HL-60 (cell line): ENCODE results near the gene HAO1.

Source experiments
- DNase-seq, 2 experiments: peaks; one replicate each; pipeline ENCODE4 v3.0.0-alpha.2; 2010 to 2020; ENCODE audit warnings: low read depth in 1 of 2, low spot score in 1 of 2
- H3K27ac ChIP-seq: fragments of 250-450 bp; sonication (Bioruptor Pico); replicated peaks from 2 replicates; pipeline ENCODE4 v1.5.1; 2020; ENCODE audit warnings: mild to moderate bottlenecking, moderate library complexity
- H3K27me3 ChIP-seq: fragments of 250-450 bp; sonication (Bioruptor Pico); 2 replicates; pipeline ENCODE4 v1.5.1; 2021; ENCODE audit warnings: mild to moderate bottlenecking, moderate library complexity; ENCODE audit not compliant: insufficient read depth, poor library complexity, severe bottlenecking
- H3K4me3 ChIP-seq: replicated peaks from 2 replicates; pipeline ENCODE4 v1.5.1; 2011; ENCODE audit warnings: mild to moderate bottlenecking, control low read depth, low read length; ENCODE audit not compliant: insufficient read depth
- CTCF ChIP-seq: IDR thresholded peaks from one replicate; pipeline ENCODE4 v1.5.1; 2011; ENCODE audit warnings: low read length, control low read depth, inconsistent platforms; ENCODE audit not compliant: insufficient read depth
- GABPA ChIP-seq: IDR thresholded peaks from 2 replicates; pipeline ENCODE4 v1.6.1; 2012; ENCODE audit warnings: low read depth
- POLR2AphosphoS5 ChIP-seq: IDR thresholded peaks from 2 replicates; pipeline ENCODE4 v1.6.1; 2012; ENCODE audit warnings: low read depth
- REST ChIP-seq: IDR thresholded peaks from 2 replicates; pipeline ENCODE4 v1.6.1; 2012; ENCODE audit warnings: low read depth; ENCODE audit not compliant: insufficient replicate concordance
- SPI1 ChIP-seq: IDR thresholded peaks from 2 replicates; pipeline ENCODE4 v1.6.1; 2012; ENCODE audit warnings: low read depth, mild to moderate bottlenecking, borderline replicate concordance

Gene HAO1

GRCh38 chr20:7924692-7925091 lies 15.6 kb downstream of the HAO1 start:
- peak in 1 of 2 experiments; percentile 36 for DNase-seq
- TF ChIP-seq GABPA = no peak
- TF ChIP-seq REST = no peak
- TF ChIP-seq CTCF = no peak
- TF ChIP-seq SPI1 = no peak
- TF ChIP-seq POLR2AphosphoS5 = no peak
- Histone ChIP-seq H3K27me3 (no peaks in the 10 kb centered on the region), H3K4me3 (no peak overlapping the region), H3K27ac (no peak overlapping the region)

GRCh38 chr20:7916648-7917047 lies 23.6 kb downstream of the HAO1 start:
- H3K27me3 ChIP-seq = no peaks in the 10 kb centered on the region
- no peak for TF ChIP-seq POLR2AphosphoS5
- TF ChIP-seq REST = no peak
- TF ChIP-seq GABPA = no peak
- TF ChIP-seq SPI1 = no peak
- TF ChIP-seq CTCF = no peak
- H3K27ac ChIP-seq = no peak overlapping the region
- DNase-seq = no peak
- H3K4me3 ChIP-seq = no peak overlapping the region

GRCh38 chr20:7912551-7912950 lies 27.7 kb downstream of the HAO1 start:
- DNase-seq = no peak

More at GRCh38 chr20:7912551-7912950, 27.7 kb downstream of the HAO1 start:
- Histone ChIP-seq H3K27ac (no peak overlapping the region), H3K4me3 (no peak overlapping the region), H3K27me3 (no peaks in the 10 kb centered on the region)
- TF ChIP-seq GABPA (no peak), CTCF (no peak), POLR2AphosphoS5 (no peak), SPI1 (no peak), REST (no peak)
